Measurements from ENCODE around the gene SLC25A45.

Gene SLC25A45

GRCh38 chr11:65384301-65384889, 1.9 kb upstream of the SLC25A45 start:
- no peak for DNase-seq

- peak; percentile 41 for DNase-seq
Measured at GRCh38 chr11:65383778-65384177, 1.3 kb upstream of the SLC25A45 start.

DNA sequence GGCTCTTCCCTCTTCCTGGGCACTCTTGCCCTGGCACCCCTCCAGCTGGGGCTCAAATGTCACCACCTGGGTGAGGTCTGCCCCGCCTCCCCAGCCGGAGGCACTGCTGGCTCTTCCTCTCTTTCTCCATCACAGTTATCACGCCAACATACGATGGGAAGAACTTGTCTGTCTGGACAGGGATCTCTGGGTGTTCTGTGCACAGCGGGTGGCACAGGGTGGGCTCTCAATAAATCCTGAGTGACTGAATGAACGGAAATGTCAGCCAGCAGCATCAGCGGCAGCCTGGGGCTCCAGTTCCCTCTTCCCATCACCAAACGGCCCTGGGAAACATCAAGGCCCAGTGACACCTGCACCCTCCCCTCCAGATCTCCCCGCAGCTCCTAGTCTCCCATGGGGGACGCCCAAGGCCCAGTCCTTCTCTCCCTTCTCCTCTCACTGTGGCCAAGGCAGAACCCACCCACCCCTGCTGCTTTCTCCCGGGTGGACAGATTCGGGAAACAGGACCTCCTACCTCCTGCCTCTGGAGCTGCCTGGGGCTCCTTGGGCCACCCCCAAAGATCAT, 440 bp upstream of the SLC25A45 start:
- no peak for DNase-seq

DNA sequence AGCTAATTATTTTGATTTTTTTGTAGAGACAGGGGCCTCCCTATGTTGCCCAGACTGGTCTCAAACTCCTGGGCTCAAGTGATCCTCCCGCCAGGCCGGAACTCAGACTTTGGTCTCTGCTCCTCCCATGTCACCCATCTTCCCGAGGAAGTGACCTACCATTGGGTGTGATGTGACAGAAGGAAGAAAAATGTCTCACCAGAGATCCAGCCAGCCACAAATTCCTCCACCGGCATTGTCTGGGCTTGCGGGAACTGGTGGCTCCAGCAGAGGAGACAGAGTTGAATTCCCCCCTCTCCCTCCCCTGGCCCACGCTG, 772 bp downstream of the SLC25A45 start:
- no peak for DNase-seq

GRCh38 chr11:65380460-65381119, 1.9 kb downstream of the SLC25A45 start:
- no peak for DNase-seq

DNA sequence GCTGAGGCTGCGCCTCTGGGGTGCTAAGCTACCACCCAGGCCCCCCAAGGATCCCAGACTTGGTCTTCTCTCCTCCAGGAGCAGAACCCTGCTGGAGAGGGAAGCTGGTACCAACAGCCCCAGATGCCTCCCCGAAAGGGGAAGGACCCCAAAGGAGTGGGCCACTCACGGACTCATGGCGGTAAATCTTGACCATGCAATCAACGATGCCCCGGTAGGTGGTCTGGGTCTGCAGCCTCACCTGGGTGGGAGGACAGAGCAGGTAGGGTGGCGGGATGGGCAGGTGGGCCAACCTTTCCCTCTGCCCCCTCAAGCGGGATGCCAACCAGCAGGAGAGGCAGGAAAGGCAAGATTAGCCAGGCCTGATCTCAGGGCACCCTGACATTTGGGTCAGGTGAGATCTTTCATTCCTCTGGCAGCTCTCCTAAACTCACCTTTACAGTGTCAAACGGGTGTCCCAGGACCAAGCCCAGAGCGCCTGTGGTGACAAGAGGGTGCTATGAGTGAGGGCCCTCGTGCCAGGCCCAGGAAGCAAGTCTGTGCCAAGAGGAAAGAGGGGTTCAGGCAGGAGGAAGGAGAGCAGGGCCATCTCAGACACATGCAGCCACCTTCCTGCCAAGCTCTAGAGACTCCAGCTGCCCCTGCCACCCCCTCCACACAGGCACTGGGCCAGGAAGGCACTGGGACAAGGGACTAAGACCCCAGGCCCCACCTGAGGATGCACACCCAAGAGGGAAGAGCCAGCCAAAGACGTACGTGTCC, 2.6 kb downstream of the SLC25A45 start:
- no peak for DNase-seq

DNA sequence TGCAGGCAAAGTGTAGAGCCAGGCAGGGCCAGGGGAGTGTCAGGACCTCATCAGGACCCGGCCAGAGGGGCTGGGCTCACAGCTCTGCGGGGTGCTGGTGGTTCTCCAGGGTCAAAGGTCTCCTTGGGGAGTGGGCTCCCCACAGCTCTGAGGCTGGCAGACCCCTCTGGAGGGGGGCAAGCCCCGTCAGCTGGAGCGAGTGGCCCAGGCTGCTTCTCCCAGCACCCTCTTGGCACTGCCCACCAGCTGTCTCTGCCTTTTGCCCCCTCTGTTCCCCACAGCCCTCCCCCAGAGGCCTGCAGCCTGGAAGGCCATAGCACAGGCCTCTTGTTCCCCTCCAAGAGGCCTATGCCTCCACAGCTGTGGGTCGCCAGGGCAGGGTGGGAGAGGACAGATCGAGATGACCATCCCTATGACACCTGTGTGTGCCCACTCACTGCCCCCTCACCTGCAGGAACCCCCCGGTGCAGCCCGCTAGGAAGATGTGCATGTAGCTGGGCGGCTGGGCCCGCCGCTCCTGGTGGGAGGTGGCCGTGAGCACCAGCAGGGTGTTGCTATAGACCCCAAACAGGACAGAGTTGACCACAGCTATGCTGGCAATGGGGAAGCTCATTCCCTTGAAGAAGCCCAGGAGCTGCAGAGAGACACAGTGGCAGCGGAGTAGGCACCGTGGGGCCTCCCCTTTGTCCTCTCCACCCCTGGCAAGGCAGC, 3.4 kb downstream of the SLC25A45 start:
- DNase-seq = no peak

- peak; percentile 78 for DNase-seq
Measured at GRCh38 chr11:65378208-65378927, 4.1 kb downstream of the SLC25A45 start.

DNA sequence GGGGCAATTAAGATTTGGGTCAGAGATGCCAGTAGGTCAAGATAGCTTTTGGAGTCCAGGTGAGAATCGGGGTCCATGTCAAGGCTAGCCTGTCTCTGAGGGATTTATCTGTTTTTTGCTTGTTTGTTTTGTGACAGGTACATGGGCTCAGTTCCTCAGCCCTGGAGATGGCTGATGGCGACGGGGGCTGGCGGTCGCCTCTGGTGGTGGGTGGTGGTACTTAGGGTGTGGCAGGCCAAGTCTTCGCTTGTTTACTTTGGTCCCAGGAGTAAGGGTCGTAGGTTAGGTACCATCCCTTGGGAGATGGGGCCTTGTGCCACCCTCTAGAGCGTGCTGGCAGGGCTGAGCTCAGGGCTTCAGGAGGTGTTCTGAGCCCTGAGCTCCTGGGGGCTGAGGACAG, 4.7 kb downstream of the SLC25A45 start:
- DNase-seq = no peak

- no peak for DNase-seq
Measured at GRCh38 chr11:65377036-65377435, 5.4 kb downstream of the SLC25A45 start.

DNA sequence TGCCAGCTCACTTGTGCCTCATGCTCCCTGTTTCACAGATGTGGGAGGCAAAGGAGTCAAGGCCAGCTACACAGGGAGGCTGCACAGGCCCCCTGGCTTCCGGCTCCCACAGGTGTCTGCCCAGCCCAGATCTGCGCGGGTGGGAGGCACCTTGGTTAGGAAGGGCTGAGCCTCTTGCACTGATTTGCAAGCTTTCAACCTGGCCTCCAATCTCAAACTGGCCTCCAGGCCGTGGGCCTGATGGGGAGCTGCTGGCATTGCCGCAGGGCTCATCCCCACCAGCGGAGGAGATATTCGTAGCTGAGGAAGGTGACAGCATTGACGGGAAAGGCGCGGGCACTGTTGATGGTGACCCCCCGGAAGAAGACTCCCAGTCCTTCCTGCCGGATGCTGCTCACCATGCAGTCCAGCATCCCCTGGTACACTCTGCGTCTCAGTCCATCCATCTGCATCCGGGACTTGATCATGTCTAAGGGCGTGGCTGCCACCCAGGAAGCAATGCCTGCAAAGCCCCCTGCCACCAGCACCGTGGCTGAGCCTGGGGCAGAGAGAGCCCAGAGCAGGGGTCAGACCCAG, 6.2 kb downstream of the SLC25A45 start:
- no peak for DNase-seq

GRCh38 chr11:65375012-65375411, 7.4 kb downstream of the SLC25A45 start:
- no peak for DNase-seq

DNA sequence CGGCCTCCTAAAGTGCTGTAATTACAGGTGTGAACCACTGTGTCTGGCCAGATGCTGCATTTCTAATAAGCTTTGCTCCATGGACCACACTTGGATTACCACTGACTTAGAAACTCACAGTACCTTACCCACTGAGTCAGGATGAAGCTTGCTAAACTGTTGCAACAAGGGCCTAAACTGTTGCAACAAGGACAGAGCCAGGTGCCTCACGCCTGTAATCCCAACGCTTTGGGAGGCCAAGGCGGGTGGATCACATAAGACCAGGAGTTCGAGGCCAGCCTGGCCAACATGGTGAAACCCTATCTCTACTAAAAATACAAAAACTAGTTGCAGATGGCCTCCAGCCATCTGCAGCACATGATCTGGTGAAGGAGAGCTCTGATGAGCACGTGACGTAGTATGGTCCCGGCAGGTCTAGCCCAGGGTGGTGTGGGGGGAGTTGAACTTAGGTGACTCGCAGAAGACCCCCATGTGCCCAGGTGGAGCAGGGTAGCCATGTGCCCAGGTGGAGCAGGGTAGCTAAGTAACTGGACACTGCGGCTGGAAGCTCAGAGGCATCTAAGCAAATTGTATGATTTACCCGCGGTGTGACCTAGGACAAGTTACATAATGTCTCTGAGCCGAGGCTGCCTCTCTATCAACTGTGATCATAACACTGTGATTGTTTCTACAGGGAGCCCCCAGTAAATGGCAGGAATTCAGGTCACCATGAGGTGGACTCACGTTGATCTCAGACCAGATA, 8.4 kb downstream of the SLC25A45 start:
- DNase-seq = no peak

- DNase-seq = no peak
Measured at GRCh38 chr11:65370659-65371049, 11.8 kb downstream of the SLC25A45 start.

GRCh38 chr11:65366340-65366773, 16.1 kb downstream of the SLC25A45 start:
- peak; percentile 92 for DNase-seq

DNA sequence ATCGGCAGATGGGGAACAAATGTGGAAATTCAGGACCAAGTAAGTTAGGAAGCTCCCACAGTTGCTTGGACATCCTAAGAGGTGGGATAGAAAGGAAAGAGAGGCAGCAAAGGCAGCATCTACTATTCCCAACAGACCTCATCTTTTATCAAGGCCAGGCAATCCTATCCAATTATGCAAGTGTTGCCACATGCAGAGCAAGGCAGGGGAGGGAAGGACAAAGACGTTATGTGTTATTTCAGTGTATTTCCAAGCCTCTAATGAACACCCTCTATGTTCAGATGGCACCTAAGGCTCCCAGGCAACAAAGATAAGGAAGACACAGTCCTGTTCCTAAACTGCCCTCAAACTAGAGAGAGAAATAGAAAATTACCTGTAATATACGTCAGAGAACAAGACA, 18.7 kb downstream of the SLC25A45 start:
- DNase-seq = no peak

DNA sequence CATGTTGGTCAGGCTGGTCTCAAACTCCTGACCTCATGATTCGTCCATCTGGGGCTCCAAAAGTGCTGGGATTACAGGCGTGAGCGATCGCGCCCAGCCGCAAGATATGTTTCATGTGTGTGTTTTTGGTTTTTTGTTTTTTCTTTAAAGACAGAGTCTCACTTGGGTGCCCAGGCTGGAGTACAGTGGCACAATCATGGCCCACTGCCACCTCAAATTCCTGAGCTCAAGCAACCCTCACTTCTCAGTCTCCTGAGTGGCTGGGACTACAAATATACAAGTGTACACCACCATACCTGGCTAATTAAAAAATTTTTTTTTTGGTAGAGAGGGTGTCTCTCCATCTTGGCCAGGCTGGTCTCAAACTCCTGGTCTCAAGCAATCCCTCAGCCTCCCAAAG, 19.5 kb downstream of the SLC25A45 start:
- no peak for DNase-seq

DNA sequence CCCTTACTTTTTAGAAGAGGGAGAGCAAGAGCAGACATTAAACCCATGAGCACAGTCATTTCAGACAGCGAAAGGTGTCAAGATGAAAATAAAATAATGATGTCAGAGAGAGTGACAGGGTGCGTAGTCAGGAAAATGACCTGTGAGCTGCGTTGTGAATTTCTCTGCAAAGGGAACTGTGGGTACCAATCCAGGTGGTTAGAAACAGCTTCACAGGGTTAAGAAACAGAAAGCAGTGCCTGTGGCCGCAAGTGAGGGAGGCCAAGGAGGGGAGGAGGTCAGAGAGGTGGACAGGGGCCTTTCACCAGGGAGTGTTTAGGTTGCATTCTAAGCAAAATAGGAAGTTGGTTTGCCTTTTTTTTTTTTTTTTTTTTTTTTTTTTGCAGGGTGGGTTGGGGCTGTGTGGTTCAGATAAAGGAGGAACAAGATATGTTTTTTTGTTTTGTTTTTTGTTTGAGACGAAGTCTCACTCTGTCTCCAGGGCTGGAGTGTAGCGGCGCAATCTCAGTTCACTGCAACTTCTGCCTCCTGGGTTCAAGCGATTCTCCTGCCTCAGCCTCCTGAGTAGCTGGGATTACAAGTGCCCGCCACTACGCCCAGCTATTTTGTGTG, 20.0 kb downstream of the SLC25A45 start:
- peak; percentile 80 for DNase-seq

- DNase-seq = no peak
Measured at GRCh38 chr11:65357856-65358356, 24.5 kb downstream of the SLC25A45 start.

GRCh38 chr11:65356394-65356972, 26.0 kb downstream of the SLC25A45 start:
- no peak for DNase-seq

All from hematopoietic multipotent progenitor cell treated with erythropoietin and hydrocortisone succinate and interleukin-3 and kit ligand, for 6 days (in vitro differentiated cells).